HUES6 (cell line): Measurements from ENCODE around the gene PRUNE2.
"Not testable (repeated sequence)": the region's sequence is repeated elsewhere in the genome, so short reads cannot be mapped to it uniquely, and the experiment has no call there.

Experiments used
- H3K27ac ChIP-seq: 2 replicates; pipeline ENCODE4 v1.7.0; 2013; ENCODE audit warnings: low read depth, mild to moderate bottlenecking, low read length, inconsistent platforms
- H3K27me3 ChIP-seq: 2 replicates; pipeline ENCODE4 v1.6.1; 2013; ENCODE audit warnings: low read length; ENCODE audit not compliant: control insufficient read depth, insufficient read depth
- H3K36me3 ChIP-seq: 2 replicates; pipeline ENCODE4 v1.6.1; 2013; ENCODE audit warnings: low read length; ENCODE audit not compliant: control insufficient read depth, insufficient read depth
- H3K4me1 ChIP-seq: 2 replicates; pipeline ENCODE4 v1.6.1; 2013; ENCODE audit warnings: low read length; ENCODE audit not compliant: control insufficient read depth, insufficient read depth
- H3K4me3 ChIP-seq: 2 replicates; pipeline ENCODE4 v1.5.1; 2013; ENCODE audit warnings: low read depth, low read length
- H3K9ac ChIP-seq: one replicate; pipeline ENCODE4 v1.6.1; 2013; ENCODE audit warnings: mild to moderate bottlenecking, low read length
- H3K9me3 ChIP-seq: 2 replicates; pipeline ENCODE4 v1.6.1; 2013; ENCODE audit warnings: low read depth, low read length; ENCODE audit not compliant: control insufficient read depth, insufficient read depth

Gene PRUNE2

GRCh38 chr9:76868897-76869296 is 37.0 kb downstream of the PRUNE2 start:
- Histone ChIP-seq H3K4me3 (no peak overlapping the region), H3K9ac (no peak overlapping the region), H3K4me1 (peaks cover 26% of the 10 kb centered on the region), H3K36me3 (no peaks in the 10 kb centered on the region), H3K27me3 (no peaks in the 10 kb centered on the region), H3K9me3 (no peaks in the 10 kb centered on the region), H3K27ac (no peak overlapping the region)

- no peaks in the 10 kb centered on the region for H3K27me3 ChIP-seq
- no peak overlapping the region for H3K9ac ChIP-seq
- no peaks in the 10 kb centered on the region for H3K36me3 ChIP-seq
- H3K27ac ChIP-seq = no peak overlapping the region
- H3K4me3 ChIP-seq = no peak overlapping the region
- H3K4me1 ChIP-seq = peaks cover 17% of the 10 kb centered on the region
- H3K9me3 ChIP-seq = no peaks in the 10 kb centered on the region
These were observed 39.2 kb downstream of the PRUNE2 start for GRCh38 chr9:76866689-76867088.

- Histone ChIP-seq H3K9ac (no peak overlapping the region), H3K36me3 (no peaks in the 10 kb centered on the region), H3K27ac (no peak overlapping the region), H3K27me3 (no peaks in the 10 kb centered on the region), H3K9me3 (no peaks in the 10 kb centered on the region), H3K4me1 (peaks cover 21% of the 10 kb centered on the region), H3K4me3 (no peak overlapping the region)
These were observed 42.1 kb downstream of the PRUNE2 start for GRCh38 chr9:76863832-76864231.

- H3K27me3 ChIP-seq = no peaks in the 10 kb centered on the region
- H3K27ac ChIP-seq = no peak overlapping the region
These were observed 46.1 kb downstream of the PRUNE2 start for GRCh38 chr9:76859860-76860259.

GRCh38 chr9:76858248-76858647 is 47.7 kb downstream of the PRUNE2 start:
- H3K27ac ChIP-seq, H3K4me1 ChIP-seq, H3K9ac ChIP-seq, H3K36me3 ChIP-seq, H3K4me3 ChIP-seq, H3K27me3 ChIP-seq, H3K9me3 ChIP-seq: not testable (repeated sequence)

More at GRCh38 chr9:76859860-76860259, 46.1 kb downstream of the PRUNE2 start:
- no peak overlapping the region for H3K4me3 ChIP-seq
- no peaks in the 10 kb centered on the region for H3K36me3 ChIP-seq
- H3K4me1 ChIP-seq = peaks cover 12% of the 10 kb centered on the region; the same call in 1 of the 2 replicates
- no peak overlapping the region for H3K9ac ChIP-seq
- no peaks in the 10 kb centered on the region for H3K9me3 ChIP-seq

GRCh38 chr9:76856016-76856415 is 49.9 kb downstream of the PRUNE2 start:
- no peak overlapping the region for H3K9ac ChIP-seq
- H3K36me3 ChIP-seq = no peaks in the 10 kb centered on the region
- 0 out of 2 replicates have a peak, but pooled peaks cover 8% of the 10 kb centered on the region for H3K4me1 ChIP-seq
- H3K4me3 ChIP-seq = no peak overlapping the region
- H3K27ac ChIP-seq = no peak overlapping the region
- no peaks in the 10 kb centered on the region for H3K9me3 ChIP-seq
- H3K27me3 ChIP-seq = no peaks in the 10 kb centered on the region

GRCh38 chr9:76855015-76855414 is 50.9 kb downstream of the PRUNE2 start:
- Histone ChIP-seq H3K4me1 (0 out of 2 replicates have a peak, but pooled peaks cover 8% of the 10 kb centered on the region), H3K36me3 (no peaks in the 10 kb centered on the region), H3K9me3 (no peaks in the 10 kb centered on the region), H3K27ac (no peak overlapping the region), H3K4me3 (no peak overlapping the region), H3K27me3 (no peaks in the 10 kb centered on the region), H3K9ac (no peak overlapping the region)

GRCh38 chr9:76852026-76852425 is 53.9 kb downstream of the PRUNE2 start:
- H3K27me3 ChIP-seq = no peaks in the 10 kb centered on the region
- no peak overlapping the region for H3K4me3 ChIP-seq
- no peaks in the 10 kb centered on the region for H3K36me3 ChIP-seq
- no peaks in the 10 kb centered on the region for H3K9me3 ChIP-seq
- H3K27ac ChIP-seq = no peak overlapping the region
- no peaks in the 10 kb centered on the region for H3K4me1 ChIP-seq
- H3K9ac ChIP-seq = no peak overlapping the region

- Histone ChIP-seq H3K4me1 (no peaks in the 10 kb centered on the region), H3K9ac (no peak overlapping the region), H3K9me3 (no peaks in the 10 kb centered on the region), H3K36me3 (no peaks in the 10 kb centered on the region), H3K4me3 (no peak overlapping the region), H3K27ac (no peak overlapping the region), H3K27me3 (no peaks in the 10 kb centered on the region)
These were observed 59.6 kb downstream of the PRUNE2 start for GRCh38 chr9:76846297-76846696.

GRCh38 chr9:76845254-76845653 is 60.7 kb downstream of the PRUNE2 start:
- Histone ChIP-seq H3K36me3 (no peaks in the 10 kb centered on the region), H3K4me1 (no peaks in the 10 kb centered on the region), H3K27me3 (no peaks in the 10 kb centered on the region)

GRCh38 chr9:76835571-76836283 is 70.2 kb downstream of the PRUNE2 start:
- Histone ChIP-seq H3K36me3 (no peaks in the 10 kb centered on the region), H3K27ac (no peak overlapping the region), H3K4me3 (no peak overlapping the region), H3K4me1 (peaks cover 13% of the 10 kb centered on the region), H3K27me3 (no peaks in the 10 kb centered on the region), H3K9me3 (no peaks in the 10 kb centered on the region), H3K9ac (no peak overlapping the region)

More at GRCh38 chr9:76845254-76845653, 60.7 kb downstream of the PRUNE2 start:
- no peak overlapping the region for H3K27ac ChIP-seq
- no peak overlapping the region for H3K4me3 ChIP-seq
- no peaks in the 10 kb centered on the region for H3K9me3 ChIP-seq
- no peak overlapping the region for H3K9ac ChIP-seq
